Kidney (tissue), 14 donors: ENCODE results near the gene DROSHA. TPM values are rescaled to one million over a fixed set of nuclear protein-coding genes. Genes with fewer than 3 reads are reported as not detected.

Experiments
- DNase-seq, 5 donors: peaks; one replicate each; pipeline ENCODE4 v3.0.0-alpha.2; 2013 to 2020
- FAIRE-seq: peaks from 2 replicates; lab custom pipeline; 2012; peaks lifted over from hg19 to GRCh38; lab: Jason Lieb, UNC
- H3K27ac ChIP-seq, 2 donors: one replicate each; pipeline ENCODE4 v1.7.0; 2013; ENCODE audit warnings: low read depth in 2 of 2, low read length in 2 of 2, inconsistent platforms in 1 of 2
- H3K27me3 ChIP-seq: one replicate; pipeline ENCODE4 v1.7.1; 2013; ENCODE audit warnings: low read length, inconsistent platforms; ENCODE audit not compliant: control insufficient read depth, insufficient read depth
- H3K36me3 ChIP-seq, 3 donors: one replicate each; pipeline versions ENCODE4 v1.7.0 to v1.7.1; 2013; ENCODE audit warnings: low read length in 3 of 3, control low read depth in 1 of 3, inconsistent platforms in 1 of 3; ENCODE audit not compliant: insufficient read depth in 3 of 3, control insufficient read depth in 2 of 3
- H3K4me1 ChIP-seq, 3 donors: one replicate each; pipeline versions ENCODE4 v1.7.0 to v1.7.1; 2013; ENCODE audit warnings: low read length in 3 of 3, inconsistent platforms in 1 of 3, low read depth in 1 of 3; ENCODE audit not compliant: control insufficient read depth in 2 of 3, insufficient read depth in 2 of 3
- H3K4me3 ChIP-seq, 3 donors: one replicate each; pipeline versions ENCODE4 v1.7.0 to v1.8.1; 2013; ENCODE audit warnings: low read length in 3 of 3, control low read depth in 1 of 3, inconsistent platforms in 1 of 3
- H3K9ac ChIP-seq, 3 donors: one replicate each; pipeline versions ENCODE4 v1.7.0 to v1.7.1; 2013; ENCODE audit warnings: low read length in 3 of 3, control low read depth in 1 of 3, inconsistent platforms in 1 of 3
- H3K9me3 ChIP-seq, 3 donors: one replicate each; pipeline versions ENCODE4 v1.7.0 to v1.7.1; 2013; ENCODE audit warnings: low read length in 3 of 3, control low read depth in 1 of 3, inconsistent platforms in 1 of 3; ENCODE audit not compliant: control insufficient read depth in 2 of 3, insufficient read depth in 1 of 3
- CTCF ChIP-seq: IDR thresholded peaks from 3 replicates; pipeline ENCODE4 v1.5.1; 2012; ENCODE audit warnings: mild to moderate bottlenecking, moderate library complexity, borderline replicate concordance; ENCODE audit not compliant: insufficient read depth; ENCODE audit errors: extremely low read depth
- intact Hi-C: fragments of 100-400 bp; cut with DNase I; formaldehyde crosslinking; loops from one replicate; pipeline ENCODE4 v1.11.1; 2022
- polyA plus RNA-seq: library from polyadenylated mRNA; stranded (reverse); fragments of 350-450 nt; fragmentation: Illumina TruSeq; extraction: RNeasy Lipid Tissue Mini Kit (QIAGEN cat#74804); gene quantifications from one replicate; pipeline ENCODE4 v1.2.3, GENCODE V29; 2014; ENCODE audit warnings: low read depth, low replicate concordance; ENCODE audit not compliant: insufficient read depth
- total RNA-seq: library from RNA; stranded (reverse); fragmentation: NEBNext Ultra II Directional; extraction: Animal tissue kit (Norgen Biotek cat#: 25700); gene quantifications from one replicate; pipeline ENCODE4 v1.2.1, GENCODE V29; 2021
- donor health status: control.
- donor health status: control.
- donor health status: control.
- donor health status: control.
- donor health status: control.
- donor health status: DM: yes; HTN: yes; CAD: no.
- donor health status: Normal renal cell carcinoma (clear cell type).

Gene DROSHA
- total and polyA plus RNA-seq, 2 donors from 2014 or later: 39.9 to 51.6 TPM

GRCh38 chr5:31380049-31380448, 151.8 kb downstream of the DROSHA start:
- Histone ChIP-seq H3K9ac (no peak overlapping the region), H3K4me3 (no peak overlapping the region)

GRCh38 chr5:31378838-31379237, 153.1 kb downstream of the DROSHA start:
- FAIRE-seq: no peak
- DNase-seq: no peak
- H3K36me3 ChIP-seq: no peaks in the 10 kb centered on the region
- intact Hi-C loops: no loop called here
- no peak for TF ChIP-seq CTCF
- H3K4me1 ChIP-seq: no peaks in the 10 kb centered on the region
- no peaks in the 10 kb centered on the region for H3K27me3 ChIP-seq
- H3K27ac ChIP-seq: no peak overlapping the region
- H3K9me3 ChIP-seq: no peaks in the 10 kb centered on the region
- no peak overlapping the region for H3K4me3 ChIP-seq
- H3K9ac ChIP-seq: no peak overlapping the region

More at GRCh38 chr5:31380049-31380448, 151.8 kb downstream of the DROSHA start:
- no peak for TF ChIP-seq CTCF
- no peaks in the 10 kb centered on the region for H3K36me3 ChIP-seq
- no peaks in the 10 kb centered on the region for H3K27me3 ChIP-seq
- no peak overlapping the region for H3K27ac ChIP-seq
- no peaks in the 10 kb centered on the region for H3K4me1 ChIP-seq
- intact Hi-C loops: no loop called here
- no peaks in the 10 kb centered on the region for H3K9me3 ChIP-seq
- DNase-seq: no peak
- FAIRE-seq: no peak

GRCh38 chr5:31378136-31378535, 153.8 kb downstream of the DROSHA start:
- DNase-seq: no peak
- no peaks in the 10 kb centered on the region for H3K4me1 ChIP-seq
- intact Hi-C loops: no loop called here
- no peak for TF ChIP-seq CTCF
- H3K27me3 ChIP-seq: no peaks in the 10 kb centered on the region
- no peak overlapping the region for H3K4me3 ChIP-seq
- H3K9me3 ChIP-seq: no peaks in the 10 kb centered on the region
- no peak for FAIRE-seq
- H3K9ac ChIP-seq: no peak overlapping the region
- no peaks in the 10 kb centered on the region for H3K36me3 ChIP-seq
- H3K27ac ChIP-seq: no peak overlapping the region
